ENCODE measurements around the gene EEFSEC.
A peak's percentile ranks its signal among the peaks of the same experiment; 100 is the strongest.

EEFSEC gene

DNA sequence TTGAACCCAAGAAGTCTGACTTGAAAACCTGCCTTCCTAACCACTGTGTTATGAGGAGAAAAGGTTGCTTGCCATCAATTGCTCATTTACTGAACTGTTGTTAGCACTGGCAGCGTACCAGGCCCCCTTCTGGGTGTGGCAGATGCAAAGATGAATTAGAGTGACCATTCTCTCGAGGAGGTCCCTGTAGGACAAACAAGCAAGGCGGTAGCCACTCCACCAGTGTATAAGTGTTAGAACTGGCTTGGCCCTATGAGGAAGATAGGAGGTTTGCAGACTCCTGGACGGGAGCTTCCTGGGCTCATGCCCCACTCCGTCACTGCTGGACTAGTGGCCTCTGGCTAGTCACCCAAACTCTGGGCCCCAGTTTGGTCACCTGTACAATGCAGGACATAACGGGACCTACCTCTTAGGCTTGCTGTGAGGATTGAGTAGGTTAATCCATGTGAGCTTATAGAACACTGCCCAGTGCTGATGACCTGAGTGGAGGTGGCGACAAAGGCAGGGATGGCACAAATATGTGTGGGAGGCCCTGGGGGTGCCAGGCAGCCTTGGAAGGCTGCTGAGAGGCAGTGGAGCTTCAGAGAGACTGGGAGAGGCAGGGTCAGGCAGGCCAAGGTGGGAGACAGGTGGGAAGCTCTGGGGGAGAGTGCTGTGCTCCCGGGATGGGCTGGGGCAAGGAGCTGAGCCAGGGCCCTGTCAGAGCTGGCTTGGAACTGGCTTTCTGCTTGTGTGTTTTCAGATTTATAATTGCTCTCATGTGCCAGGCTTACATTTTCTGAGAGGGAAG lies 167.5 kb downstream of the EEFSEC start:
- DNase-seq, result no peak

DNA sequence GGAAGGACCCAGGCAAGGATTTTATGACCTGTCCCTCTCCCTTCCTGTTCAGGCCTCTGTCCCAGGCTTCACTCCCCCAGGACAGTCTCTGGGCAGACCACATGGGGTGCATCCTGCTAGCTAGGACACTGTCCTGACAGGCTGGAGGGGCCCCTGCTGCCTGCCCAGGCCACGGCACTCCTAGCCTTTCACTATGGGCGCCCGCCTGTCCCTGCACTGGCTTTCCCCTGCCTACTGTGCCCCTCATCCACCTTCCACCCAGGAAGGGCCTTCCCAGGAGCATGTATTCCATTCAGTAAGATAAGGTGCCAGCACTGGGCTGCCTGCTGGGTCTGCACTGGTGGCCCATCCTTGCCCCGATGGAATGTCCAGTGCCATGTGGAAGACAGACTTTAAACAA lies 168.1 kb downstream of the EEFSEC start:
- DNase-seq, result no peak

DNA sequence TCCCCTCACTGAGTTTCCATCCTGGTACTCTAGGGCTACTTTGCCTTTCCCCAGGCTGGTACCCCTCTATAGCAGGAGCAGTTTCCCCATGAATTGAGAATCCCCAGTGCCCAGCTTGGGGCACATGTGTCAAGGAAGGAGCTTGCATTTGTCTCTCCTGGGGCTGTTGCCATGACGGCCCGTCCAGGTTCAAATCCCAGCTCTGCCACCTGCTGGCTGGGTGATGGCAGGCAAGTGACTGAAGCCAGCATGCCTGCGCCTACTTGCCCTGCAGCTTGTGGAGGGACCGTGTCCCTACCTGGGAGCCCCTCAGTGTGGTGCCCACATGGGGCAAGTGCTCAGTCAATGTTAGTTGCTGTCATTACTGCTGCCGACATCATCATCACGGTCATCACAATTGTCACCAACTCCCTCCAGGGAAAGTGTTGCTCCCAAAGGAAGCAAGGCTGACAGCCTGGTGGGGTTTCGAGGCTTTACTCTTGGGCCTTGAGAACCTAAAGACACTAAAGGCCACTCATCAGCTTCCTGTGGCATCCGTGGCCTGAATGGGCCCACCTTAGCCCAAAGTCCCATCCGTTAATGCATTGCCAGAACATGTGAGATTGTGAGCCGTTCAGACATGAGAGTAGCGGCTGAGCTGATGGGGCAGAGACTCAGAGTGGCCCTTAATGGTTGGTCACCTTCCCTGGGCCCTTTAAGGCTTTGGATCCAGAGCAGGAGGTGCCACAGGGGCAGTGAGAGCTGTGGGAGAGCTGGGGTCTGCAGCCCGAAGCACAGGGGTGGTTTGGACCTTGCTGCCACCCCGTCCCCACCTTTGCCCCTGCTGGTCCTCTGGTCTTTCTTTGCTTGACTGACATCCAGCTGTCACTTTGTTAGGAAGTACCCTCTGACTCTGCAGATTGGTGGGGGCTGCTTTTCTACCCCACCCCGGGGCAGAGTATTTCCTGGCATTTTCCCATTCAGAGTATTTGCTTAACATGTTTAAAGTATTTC lies 169.0 kb downstream of the EEFSEC start:
- peak; percentile 42 for DNase-seq

DNA sequence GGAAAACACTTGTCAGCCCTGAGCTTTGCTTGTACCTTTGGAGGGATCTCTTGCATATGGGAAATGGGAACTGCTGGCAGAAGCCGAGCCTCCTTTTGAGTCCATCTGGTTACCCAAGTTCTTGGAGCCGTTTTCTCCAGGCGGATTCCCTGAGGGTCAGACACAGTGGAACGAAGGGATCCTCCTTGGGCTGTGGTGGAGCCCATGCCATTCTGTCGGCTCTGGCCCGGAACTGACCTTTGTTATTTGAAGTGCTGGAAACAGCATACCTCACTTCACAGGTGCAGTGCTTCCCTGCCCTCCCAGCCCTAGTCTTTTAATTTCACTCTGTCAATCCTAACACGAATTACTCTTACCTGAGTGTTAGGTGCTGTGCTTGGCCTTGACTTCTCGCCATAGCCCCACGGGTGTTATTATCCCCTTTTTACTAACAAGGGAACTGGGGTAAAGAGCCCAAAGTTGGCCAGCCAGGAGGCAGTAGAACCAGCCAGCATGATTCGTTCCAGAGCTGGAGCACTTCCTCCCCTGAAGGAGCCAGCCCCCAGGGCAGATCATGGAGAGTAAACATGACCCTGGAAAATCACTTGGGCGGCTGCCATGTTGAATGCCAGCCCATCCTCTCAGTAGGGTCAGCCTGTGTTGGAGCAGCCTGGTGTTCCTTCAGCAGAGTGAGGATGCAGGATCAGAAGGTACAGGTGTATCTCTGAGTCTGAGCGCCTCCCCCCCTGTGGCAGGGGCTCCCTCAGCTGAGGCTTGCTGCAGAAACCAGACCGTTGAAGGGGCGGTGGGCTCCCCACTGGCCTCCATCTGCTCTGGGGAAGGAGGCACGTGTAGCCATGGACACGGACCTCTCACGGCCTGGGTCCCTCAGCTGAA lies 170.2 kb downstream of the EEFSEC start:
- DNase-seq, result peak; percentile 48

DNA sequence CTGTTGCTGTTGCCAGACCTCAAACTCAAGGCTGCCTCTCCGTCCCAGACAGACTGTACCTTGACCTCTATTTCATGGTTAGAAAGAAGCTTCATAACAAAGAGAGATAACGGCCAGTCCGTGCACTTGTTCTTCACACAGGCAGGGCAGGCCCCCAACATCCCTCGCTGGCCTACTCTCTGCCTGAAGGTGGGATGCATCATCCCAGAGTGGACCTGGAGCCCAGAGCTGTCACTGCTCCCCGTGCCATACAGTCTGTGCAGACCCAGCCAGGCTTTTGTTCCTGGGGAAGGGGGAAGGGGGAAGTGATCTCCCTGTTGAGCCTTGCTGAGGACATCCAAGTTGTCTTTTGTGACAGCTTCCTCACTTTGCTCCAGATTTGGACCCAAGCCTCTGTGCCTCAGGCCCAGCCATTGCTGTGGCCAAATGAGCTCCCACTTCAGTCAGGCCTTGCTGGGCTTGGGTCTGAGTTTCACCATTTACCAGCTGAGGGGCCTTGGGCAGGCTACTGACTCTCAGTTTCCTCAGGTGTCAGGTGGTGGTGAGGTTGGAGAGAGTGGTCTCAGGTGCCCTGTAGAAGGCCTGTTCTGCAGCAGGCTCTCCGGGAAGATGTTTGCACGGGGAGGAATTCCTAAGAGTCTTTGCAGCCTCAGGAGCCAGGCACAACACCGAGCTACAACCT lies 171.8 kb downstream of the EEFSEC start:
- DNase-seq, result no peak

DNA sequence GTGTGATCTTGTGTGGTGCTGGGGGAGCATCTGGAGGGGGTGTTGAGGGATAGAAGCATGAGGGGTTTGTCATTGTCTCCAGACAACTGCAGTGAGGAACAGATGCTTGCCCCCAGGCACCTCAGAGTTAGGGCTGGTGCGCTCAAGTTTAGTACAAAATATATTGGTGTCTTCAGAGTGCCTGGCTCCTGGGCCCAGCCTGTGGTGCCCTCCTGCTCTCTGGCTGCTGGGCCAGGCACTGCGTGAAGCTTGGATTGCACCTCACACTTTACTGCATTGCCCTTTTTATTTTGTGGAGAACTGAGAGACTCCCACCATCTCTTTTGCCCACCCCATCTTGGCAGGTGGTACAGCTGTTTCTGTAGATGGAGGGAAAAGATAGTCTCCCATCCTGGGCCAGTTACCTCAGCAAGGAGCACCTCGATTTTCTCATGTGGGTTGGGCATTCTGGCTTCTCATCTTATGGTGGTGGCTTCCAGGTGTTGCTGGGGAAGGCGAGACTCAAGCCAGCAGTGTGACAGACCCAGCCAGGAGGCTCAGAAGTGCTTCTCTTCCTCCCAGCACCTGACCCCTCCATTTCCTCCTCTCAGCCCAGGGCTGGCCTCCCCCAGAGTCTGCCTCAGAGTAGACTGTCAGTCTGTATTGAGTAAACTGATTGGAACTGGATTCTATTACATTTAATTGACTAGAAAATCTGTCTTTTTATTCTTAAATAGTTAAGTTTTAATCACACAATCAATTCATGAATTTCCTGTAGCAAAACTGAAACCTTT lies 173.0 kb downstream of the EEFSEC start:
- DNase-seq, result no peak

DNA sequence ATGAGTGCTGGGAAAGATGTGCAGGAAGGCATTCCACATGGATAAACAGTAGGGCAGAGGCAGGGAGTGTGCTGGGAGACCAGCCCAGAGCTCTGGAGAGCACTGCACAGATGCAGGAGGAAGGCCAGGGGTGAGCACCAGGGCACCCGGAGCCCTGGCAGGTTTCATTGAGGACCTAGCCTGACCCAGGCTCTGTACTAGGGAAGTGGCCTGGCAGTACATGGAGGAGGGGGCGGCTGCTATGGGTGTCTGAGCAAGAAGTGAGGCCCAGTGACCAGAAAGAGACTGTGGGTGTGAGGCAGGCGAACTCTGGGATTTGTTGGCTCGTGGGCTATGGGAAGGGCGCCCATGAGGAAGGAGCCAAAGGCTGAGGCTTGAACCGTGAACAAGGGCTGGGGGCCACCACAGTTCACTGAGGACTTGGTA lies 174.3 kb downstream of the EEFSEC start:
- DNase-seq, result no peak

DNA sequence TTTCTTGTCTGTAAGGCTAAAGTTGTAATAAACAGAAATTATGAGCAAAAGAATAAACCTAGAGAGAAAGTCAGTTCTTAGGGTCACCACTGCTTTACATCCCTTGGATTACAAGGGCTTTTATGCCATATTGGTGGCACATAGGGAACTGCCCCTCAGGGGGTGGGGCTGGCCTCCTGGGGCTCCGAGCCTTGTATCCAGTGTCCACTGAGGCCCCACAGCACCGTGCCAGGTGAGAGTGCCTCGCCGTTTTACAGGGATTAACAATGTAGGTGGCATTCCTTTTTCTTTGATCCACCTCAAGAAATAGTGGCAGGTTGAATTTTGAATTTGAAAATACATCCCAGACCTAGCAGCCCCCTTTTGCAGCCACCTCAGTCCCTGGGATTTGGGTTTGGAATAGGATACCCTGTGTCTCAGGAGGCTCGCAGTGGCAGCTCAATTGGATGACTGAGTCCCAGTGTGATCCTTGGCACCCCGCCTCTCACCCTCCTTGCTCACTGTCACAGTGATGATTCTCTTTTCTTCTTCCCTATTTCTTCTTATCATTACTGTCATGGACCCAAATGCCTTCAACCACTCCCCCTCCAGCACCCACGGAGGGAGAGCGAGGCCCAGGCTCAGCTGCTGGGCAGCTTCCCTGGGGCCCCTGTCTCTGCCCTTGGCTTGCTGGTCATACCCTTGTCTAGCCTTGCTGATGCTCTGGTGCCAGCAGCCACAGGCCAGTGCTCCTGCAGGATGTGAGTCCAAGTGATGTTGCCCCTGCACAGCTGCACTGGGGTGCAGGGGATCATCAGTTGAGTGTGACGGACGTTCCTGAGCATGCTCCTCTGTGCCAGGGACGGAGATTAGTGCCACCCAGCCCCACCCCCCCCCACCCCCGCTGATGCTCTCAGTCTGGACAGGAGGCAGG lies 175.5 kb downstream of the EEFSEC start:
- no peak for DNase-seq

DNA sequence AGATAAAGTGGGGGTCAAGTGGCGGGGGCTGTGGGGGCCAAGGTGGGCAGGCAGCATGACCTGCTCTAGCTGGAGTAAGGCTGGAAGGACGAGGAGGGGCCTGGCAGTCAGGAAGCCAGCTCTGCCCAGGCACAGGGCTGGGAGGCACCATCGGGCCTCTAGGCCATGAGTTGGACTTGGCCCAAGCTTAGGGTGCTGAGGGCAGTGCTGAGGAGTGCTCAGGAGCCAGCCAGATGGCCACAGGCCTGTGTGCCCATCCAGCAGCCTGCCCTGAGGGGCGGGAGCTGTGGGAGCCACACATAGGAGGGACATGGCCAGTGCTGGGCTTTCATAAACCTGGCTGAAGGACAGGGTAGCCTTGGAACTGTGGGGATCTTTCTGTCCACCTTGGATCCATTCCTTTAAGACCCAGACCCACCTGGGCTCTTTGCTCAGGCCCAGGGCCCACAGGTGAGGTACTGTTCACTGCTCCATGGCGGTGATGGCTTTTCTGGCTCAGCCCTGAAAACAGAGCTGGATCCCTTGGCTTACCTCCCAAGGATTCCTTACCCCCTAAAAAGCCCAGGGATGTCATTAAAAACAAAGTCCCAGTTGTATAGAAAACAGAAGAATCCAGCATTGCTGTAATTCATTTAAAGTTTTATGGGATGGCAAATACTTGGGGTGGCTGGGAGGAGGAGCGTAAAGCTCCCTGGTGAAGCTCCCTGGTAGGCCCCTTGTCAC lies 176.4 kb downstream of the EEFSEC start:
- no peak for DNase-seq

DNA sequence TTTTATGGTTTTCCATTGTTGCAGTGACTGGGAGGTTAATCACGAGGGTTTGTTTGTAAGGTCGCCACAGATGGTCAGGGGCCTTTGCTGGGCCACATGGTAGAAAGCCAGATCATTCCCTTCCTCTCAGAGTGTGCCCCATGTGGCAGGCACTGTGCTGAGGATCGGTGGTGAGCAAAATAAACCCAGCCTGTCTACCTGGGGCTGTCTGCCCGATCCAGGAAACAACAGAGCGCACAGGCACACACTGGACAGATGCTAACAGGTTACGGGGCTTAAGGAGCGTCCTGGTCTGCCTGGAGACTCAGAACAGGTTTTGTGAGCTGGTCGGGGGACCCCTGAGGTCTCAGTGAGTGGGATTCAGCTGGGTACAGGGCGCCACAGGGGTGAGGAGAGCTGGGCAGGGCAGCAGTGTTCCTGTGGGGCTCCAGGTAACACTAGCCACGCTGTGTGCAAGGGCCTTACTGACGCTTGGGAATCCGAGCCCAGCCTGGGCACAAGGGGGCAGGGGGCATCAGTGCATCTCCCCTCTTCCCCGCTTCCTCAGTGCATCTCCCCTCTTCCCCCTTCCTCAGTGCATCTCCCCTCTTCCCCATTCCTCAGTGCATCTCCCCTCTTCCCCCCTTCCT lies 177.0 kb downstream of the EEFSEC start:
- DNase-seq, result no peak

DNA sequence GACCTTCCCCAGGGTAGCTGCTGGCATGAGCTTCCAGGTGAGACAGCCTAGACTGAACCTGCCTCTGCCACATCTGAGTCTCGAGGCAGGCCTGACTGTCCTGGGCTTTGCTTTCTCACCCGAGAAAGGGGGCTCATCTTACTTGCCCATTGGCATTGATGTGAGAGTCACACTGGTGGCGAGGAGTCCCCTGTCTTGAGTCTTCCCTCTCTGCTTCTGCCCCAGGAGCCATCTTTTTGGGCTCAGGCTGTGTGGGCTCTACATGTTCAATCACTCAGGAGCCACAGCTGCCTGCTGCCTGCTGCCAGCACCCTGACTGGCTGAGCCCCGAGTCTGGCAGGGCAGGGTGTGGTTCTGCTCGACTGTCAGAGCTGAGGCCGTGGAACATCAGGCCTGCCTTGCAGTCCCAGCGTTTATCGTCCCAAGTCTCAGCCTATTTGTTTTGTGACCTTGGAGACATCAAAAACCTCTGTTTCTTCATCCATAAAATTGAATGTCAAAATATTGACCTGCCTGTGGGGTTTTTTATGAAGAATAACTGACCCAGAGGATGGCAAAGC lies 180.9 kb downstream of the EEFSEC start:
- DNase-seq, result no peak

DNA sequence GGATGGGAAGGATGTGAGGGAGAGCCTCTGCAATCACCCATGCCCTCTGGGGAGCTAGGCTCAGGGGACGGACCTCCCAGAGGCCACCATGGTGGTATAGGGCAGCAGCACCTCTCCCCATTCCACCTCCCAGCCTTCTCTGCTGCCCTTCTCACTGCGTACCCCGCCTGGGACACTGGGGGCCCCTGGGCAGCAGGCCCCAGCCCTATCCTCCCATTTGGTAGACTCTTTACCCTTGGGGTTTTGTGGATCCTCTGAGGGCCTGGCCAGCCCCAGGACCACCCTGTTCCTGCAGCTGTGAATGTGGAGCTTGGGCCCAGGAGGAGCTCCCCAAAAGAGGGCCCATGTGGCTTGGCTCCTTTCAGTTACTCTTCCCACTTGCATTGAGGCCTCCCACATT lies 181.5 kb downstream of the EEFSEC start:
- no peak for DNase-seq

DNA sequence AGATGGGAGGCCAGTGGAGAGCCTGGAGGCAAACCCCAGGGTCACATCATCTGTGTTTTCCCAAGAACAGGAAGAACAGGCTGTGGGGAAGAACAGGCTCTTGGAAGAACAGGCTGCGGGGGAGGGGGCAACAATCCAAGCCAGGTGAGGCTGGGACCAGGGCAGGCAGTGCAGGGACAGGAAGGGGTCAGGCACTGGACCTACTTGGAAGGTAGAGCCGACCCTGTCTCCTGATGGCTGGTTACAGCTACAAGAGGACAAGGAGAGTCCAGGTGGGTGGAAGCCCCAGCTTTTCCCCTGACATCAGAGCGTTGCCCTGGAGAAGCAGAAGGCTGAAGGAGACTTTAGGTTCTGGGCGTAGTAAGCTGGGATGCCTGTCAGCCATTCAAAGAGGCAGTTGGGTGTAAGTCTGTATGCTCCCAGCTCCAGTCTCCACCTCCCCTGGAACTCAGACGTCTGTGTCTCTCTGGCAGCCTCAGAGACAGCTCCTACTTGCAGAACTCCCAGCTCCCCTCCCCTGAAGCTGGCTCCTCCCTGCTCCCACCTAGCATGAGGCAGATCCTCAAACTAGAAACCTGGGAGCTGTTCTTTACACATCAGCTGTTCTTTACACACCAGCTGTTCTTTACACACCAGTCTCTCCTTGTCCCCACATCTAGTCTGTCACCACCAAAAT lies 182.5 kb downstream of the EEFSEC start:
- no peak for DNase-seq

DNA sequence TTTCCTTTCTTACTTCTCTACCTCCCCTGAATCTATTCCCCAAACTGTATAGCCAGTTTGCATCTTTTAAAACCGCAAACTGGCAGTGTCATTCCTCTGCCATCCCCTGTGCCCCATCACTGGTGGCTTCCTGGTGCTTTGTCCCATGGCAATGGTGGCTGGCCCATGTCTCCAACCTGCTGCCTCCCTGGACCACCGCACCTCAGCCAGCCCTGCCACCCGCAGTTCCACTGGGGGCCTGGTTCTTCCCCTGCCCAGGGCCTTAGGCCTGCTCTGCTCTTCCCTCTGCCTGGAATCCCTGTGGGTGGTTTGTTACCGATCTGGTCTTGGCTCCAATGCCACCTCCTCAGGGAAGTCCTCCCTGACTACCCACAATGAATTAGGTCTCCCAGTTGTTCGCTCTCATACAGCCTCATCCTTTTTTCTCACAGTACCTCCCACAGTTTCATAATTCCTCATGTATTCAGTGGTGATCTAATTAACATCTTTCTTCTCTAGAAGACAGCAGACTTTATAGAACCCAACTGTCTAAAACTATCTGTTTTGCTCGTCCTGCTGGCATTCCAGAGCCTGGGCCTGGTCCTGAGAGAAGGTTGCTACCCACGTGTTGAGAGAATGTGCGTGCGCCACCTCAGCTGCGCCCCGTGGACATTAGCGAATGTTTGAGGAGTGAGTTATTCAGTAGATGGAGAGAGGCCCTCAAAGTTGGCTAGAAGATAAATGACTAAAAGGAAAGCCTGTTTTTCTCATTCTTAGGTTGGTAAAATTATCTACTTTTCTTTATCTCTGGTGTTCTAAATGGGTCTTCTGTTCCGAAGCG lies 183.3 kb downstream of the EEFSEC start:
- no peak for DNase-seq

DNA sequence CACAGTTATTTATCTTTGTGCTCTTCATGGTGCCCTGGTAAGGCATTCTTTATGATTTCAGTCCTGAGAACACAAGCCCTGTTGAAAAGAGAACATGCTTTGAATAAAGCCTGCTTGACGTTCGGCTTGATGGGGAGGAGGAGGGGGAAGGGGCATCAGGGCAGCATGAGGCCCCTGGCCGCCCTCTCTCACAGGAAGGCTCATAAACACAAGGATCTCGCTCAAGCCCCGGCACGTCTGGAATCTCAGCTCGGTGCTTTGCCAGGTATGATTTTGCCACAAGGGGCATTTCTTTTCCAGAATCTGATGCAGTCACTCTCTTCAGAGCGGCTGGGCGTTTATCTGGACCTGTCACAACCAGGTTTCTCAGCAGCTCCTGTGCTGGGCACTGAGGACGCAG lies 184.0 kb downstream of the EEFSEC start:
- no peak for DNase-seq

DNA sequence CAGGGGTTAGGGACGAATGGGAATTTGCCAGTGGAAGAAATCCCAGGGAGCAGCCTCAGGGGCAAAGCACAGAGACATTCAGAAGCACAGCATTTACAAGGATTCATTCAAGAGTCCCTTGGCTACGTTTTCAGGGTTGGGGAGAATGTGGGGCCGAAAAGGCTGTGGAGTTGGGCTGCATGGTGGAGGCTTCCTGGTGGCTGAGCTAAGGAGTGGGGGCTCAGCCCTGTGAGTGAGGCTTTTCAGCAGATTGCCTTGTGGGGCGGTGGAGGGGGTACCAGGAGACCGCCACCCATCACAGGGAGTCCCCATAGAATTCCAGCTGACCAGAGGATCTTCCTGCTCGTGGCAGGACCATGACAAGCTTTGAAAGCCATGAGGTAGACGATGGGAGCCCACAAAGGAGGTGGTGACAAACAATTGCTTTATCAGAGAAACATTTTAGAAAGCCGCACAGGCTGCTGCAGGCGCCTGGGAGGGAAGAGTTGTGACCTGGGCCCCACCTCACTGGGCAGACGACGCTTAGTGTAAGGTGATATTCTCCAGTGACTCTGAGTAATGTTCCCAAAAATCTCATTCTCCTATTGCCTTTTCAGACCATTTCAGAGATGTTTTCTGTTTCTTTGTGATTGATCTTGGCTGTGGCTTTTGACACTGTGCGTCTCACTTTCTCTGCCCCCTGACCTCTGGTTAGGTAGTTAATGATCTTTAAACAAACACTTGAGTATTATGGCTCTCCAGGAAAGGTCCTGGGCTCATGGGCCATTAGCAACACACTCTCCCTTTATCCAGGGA lies 185.5 kb downstream of the EEFSEC start:
- no peak for DNase-seq

All from EL (cell line).